ENCODE data around the gene NCR3LG1.

Gene NCR3LG1

DNA sequence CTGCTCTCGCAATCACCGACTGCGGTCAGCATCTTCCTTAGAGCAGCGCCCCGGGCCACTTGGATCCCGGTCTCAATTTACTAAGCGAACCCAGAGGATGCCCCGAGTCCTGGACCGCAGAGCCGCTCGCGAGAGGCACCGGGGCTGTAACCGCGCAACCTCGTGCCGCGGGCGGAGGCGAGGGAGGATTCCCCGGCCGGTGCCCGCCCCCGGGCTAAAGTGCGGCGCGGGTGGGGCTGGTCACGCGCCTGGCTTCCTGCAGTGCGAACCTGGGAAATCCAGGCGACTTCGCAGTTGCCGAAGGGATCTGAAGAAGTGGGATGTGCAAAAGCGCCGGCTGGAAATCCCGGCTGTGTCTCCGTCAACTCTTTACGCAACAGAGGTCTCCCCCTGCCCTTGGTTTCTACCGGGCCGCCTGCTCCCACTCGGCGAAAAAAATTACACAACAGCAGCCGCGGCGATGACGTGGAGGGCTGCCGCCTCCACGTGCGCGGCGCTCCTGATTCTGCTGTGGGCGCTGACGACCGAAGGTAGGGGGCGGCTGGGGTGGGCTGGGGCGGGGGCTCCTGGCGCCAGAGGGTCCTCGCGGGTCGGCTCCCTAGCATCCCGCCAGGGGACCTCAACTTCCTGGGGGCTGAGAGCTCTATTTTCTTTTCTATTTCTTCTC is at the start of gene NCR3LG1:
TSS of gene NCR3LG1 (plus strand) at position 291 of the 667 bp plus-strand sequence. CDS start at position 461, 170 bp downstream.
- Histone ChIP-seq H3K79me2 (peaks cover 2% of the 10 kb centered on the region), H3K9me3 (ENCODE audit: control insufficient read depth, low read length) (no peaks in the 10 kb centered on the region), H3K36me3 (ENCODE audit: control insufficient read depth, insufficient read depth, low read length) (no peaks in the 10 kb centered on the region), H3K4me1 (no peaks in the 10 kb centered on the region), H3K27ac (no peak within 1 kb of the TSS), H3K27me3 (ENCODE audit: control insufficient read depth, insufficient read depth, low read length) (no peaks in the 10 kb centered on the region), H2AFZ (peak within 1 kb of the TSS; percentile 81), H3K4me3 (ENCODE audit: low read depth, low read length) (peak within 1 kb of the TSS; percentile 74), H3K4me2 (ENCODE audit: low read length) (peak within 1 kb of the TSS; percentile 92), H3K9ac (no peak within 1 kb of the TSS)
- TF ChIP-seq CTCF (IDR thresholded peaks at IDR 0.05), result no peak

- TF ChIP-seq CTCF (IDR thresholded peaks at IDR 0.05), result no peak
- Histone ChIP-seq H3K36me3 (ENCODE audit: control insufficient read depth, insufficient read depth, low read length) (no peaks in the 10 kb centered on the region), H3K9me3 (ENCODE audit: control insufficient read depth, low read length) (no peaks in the 10 kb centered on the region), H3K27me3 (ENCODE audit: control insufficient read depth, insufficient read depth, low read length) (no peaks in the 10 kb centered on the region), H3K79me2 (no peaks in the 10 kb centered on the region), H3K4me2 (ENCODE audit: low read length) (no peak overlapping the region), H3K27ac (peak overlapping the region; percentile 76), H3K4me1 (peaks cover 4% of the 10 kb centered on the region), H2AFZ (no peak overlapping the region), H3K9ac (no peak overlapping the region), H3K4me3 (ENCODE audit: low read depth, low read length) (no peak overlapping the region)
These were observed 38.0 kb upstream of the NCR3LG1 start for GRCh38 chr11:17313349-17314231.

DNA sequence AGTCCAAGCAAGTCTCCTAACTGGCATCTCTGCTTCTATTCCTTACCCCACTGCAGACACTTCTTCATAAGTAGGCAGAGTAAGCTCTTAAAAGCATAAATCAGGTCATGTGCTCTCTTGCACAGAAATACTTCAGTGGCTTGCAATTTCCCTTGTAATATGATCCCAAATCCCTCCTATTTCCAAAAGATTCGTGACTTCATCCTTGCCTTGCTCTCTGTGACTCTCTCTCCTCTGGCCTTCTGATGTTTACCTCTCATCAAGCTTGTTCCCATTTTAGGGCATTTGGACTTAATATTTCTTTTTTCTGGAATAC is 37.4 kb upstream of the NCR3LG1 start:
- no peak overlapping the region for H2AFZ ChIP-seq
- no peak overlapping the region for H3K4me2 ChIP-seq (ENCODE audit: low read length)
- no peaks in the 10 kb centered on the region for H3K79me2 ChIP-seq
- H3K9ac ChIP-seq, result no peak overlapping the region
- peak overlapping the region; percentile 76 for H3K27ac ChIP-seq
- H3K9me3 ChIP-seq (ENCODE audit: control insufficient read depth, low read length), result no peaks in the 10 kb centered on the region
- no peak for TF ChIP-seq CTCF (IDR thresholded peaks at IDR 0.05)
- H3K36me3 ChIP-seq (ENCODE audit: control insufficient read depth, insufficient read depth, low read length), result no peaks in the 10 kb centered on the region
- no peaks in the 10 kb centered on the region for H3K27me3 ChIP-seq (ENCODE audit: control insufficient read depth, insufficient read depth, low read length)
- H3K4me1 ChIP-seq, result peaks cover 4% of the 10 kb centered on the region
- H3K4me3 ChIP-seq (ENCODE audit: low read depth, low read length), result no peak overlapping the region

DNA sequence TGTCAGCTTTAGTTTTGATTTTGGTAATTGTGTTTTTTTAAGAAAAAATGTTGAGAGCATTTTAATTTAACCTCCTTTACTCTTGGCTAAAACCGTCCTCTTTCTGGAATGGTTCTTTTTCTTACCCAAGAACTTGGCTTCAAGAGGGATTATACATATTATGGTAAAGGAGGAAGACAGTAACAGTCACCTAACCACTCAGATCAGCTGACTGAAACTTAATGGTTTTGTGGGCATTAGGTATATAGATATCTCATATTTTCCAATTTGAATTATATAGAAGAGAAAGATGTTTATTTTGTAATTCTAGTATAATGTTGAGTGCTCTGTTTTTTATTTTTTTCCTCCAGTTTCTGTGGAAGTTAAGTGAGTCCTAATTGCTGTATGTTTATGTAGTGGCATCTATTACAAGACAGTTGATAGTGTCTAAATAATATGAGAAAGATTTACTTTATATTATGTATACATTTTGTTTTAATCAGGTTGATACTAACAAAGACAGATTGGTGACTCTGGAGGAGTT is 36.6 kb upstream of the NCR3LG1 start:
- TF ChIP-seq CTCF (IDR thresholded peaks at IDR 0.05), result no peak
- Histone ChIP-seq H3K27me3 (ENCODE audit: control insufficient read depth, insufficient read depth, low read length) (no peaks in the 10 kb centered on the region), H3K4me2 (ENCODE audit: low read length) (no peak overlapping the region), H3K4me3 (ENCODE audit: low read depth, low read length) (no peak overlapping the region), H3K9me3 (ENCODE audit: control insufficient read depth, low read length) (no peaks in the 10 kb centered on the region), H3K79me2 (no peaks in the 10 kb centered on the region), H3K27ac (peak overlapping the region; percentile 76), H2AFZ (no peak overlapping the region), H3K9ac (no peak overlapping the region), H3K4me1 (peaks cover 4% of the 10 kb centered on the region), H3K36me3 (ENCODE audit: control insufficient read depth, insufficient read depth, low read length) (no peaks in the 10 kb centered on the region)

Measured in parathyroid adenoma (tissue), 2 donors.